Measurements from ENCODE around the gene TP53BP1.

TP53BP1 gene

DNA sequence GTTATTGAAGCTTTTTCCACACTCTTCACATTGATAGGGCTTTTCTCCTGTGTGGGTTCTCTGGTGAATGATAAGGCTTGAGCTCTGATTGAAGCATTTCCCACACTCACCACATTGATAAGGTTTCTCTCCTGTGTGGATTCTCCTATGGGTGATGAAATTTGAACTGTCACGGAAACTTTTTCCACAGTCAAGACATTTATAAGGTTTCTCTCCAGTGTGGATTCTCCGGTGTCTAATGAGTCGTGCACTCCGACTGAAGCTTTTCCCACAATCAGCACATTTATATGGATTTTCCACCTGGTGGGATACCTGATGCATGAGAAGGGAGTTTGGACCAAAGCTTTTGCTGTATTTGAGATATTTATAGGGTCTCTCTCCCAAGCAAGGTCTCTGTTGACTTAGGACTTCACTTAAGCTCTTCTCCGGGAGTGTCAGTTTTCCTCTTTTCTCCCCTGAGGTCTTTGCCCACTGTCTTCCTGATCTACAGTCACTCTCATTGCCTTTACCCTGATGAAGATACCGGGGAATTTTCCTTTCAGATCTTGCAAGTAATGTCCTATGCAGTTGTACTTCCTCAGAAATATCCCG is 131.5 kb downstream of the TP53BP1 start:
- Histone ChIP-seq H3K79me2 (ENCODE audit: control insufficient read depth, low read length) (peaks cover 27% of the 10 kb centered on the region), H3K4me1 (ENCODE audit: control insufficient read depth, low read length) (peaks cover 9% of the 10 kb centered on the region; the same call in 1 of the 2 replicates), H3K27me3 (ENCODE audit: control insufficient read depth, low read length) (no peaks in the 10 kb centered on the region), H3K4me2 (ENCODE audit: low read length) (no peak overlapping the region), H3K9me3 (ENCODE audit: control insufficient read depth, insufficient read depth, low read length) (peaks cover 26% of the 10 kb centered on the region; the same call in 1 of the 2 replicates), H3K9me2 (replicated peaks; ENCODE audit: control insufficient read depth, low read length) (no peaks in the 10 kb centered on the region), H3K36me3 (ENCODE audit: control insufficient read depth, low read length) (peaks cover 84% of the 10 kb centered on the region), H3K27ac (ENCODE audit: low read depth, low read length) (no peak overlapping the region), H3K4me3 (ENCODE audit: low read length) (no peak overlapping the region), H3F3A (ENCODE audit: control insufficient read depth, insufficient read depth) (no peaks in the 10 kb centered on the region), H4K20me1 (ENCODE audit: control insufficient read depth, insufficient read depth, low read depth, low read length) (no peaks in the 10 kb centered on the region)
- TF ChIP-seq EZH2phosphoT487 (IDR thresholded peaks at IDR 0.05; ENCODE audit: borderline replicate concordance, low read length), result no peak
- TF ChIP-seq, protein P1, sequence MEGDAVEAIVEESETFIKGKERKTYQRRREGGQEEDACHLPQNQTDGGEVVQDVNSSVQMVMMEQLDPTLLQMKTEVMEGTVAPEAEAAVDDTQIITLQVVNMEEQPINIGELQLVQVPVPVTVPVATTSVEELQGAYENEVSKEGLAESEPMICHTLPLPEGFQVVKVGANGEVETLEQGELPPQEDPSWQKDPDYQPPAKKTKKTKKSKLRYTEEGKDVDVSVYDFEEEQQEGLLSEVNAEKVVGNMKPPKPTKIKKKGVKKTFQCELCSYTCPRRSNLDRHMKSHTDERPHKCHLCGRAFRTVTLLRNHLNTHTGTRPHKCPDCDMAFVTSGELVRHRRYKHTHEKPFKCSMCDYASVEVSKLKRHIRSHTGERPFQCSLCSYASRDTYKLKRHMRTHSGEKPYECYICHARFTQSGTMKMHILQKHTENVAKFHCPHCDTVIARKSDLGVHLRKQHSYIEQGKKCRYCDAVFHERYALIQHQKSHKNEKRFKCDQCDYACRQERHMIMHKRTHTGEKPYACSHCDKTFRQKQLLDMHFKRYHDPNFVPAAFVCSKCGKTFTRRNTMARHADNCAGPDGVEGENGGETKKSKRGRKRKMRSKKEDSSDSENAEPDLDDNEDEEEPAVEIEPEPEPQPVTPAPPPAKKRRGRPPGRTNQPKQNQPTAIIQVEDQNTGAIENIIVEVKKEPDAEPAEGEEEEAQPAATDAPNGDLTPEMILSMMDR (IDR thresholded peaks at IDR 0.05; ENCODE audit: low read depth, low read length, poor library complexity, severe bottlenecking), result no peak

DNA sequence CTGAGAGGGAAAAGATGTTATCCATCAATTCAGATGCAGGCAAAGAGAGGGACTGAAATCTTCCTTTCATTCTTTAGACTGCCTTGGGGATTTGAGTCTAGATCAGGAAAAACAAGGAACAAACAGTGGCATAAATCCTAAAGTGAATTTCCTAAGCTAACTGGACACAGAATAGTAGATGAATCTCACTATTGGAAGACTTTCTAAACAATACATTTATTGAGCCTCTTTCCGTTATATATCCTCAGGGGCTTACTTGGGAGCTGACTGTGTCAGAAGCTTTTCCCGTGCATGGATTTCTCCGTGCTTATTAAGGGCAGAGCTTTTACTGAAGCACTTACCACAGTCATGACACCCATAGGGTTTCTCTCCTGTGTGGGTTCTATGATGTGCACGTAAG is 132.1 kb downstream of the TP53BP1 start:
- Histone ChIP-seq H3K4me2 (ENCODE audit: low read length) (no peak overlapping the region), H3K9me2 (replicated peaks; ENCODE audit: control insufficient read depth, low read length) (no peaks in the 10 kb centered on the region), H3K79me2 (ENCODE audit: control insufficient read depth, low read length) (peaks cover 22% of the 10 kb centered on the region), H3K36me3 (ENCODE audit: control insufficient read depth, low read length) (peaks cover 78% of the 10 kb centered on the region), H3K27ac (ENCODE audit: low read depth, low read length) (no peak overlapping the region), H3K9me3 (ENCODE audit: control insufficient read depth, insufficient read depth, low read length) (peaks cover 26% of the 10 kb centered on the region; the same call in 1 of the 2 replicates), H3K27me3 (ENCODE audit: control insufficient read depth, low read length) (no peaks in the 10 kb centered on the region), H3K4me3 (ENCODE audit: low read length) (no peak overlapping the region), H3F3A (ENCODE audit: control insufficient read depth, insufficient read depth) (no peaks in the 10 kb centered on the region; the same call in 1 of the 2 replicates), H4K20me1 (ENCODE audit: control insufficient read depth, insufficient read depth, low read depth, low read length) (no peaks in the 10 kb centered on the region), H3K4me1 (ENCODE audit: control insufficient read depth, low read length) (peaks cover 6% of the 10 kb centered on the region; the same call in 1 of the 2 replicates)
- TF ChIP-seq, protein P1 (IDR thresholded peaks at IDR 0.05; ENCODE audit: low read depth, low read length, poor library complexity, severe bottlenecking), result no peak
- TF ChIP-seq EZH2phosphoT487 (IDR thresholded peaks at IDR 0.05; ENCODE audit: borderline replicate concordance, low read length), result no peak
